HG03135 (cell line): ENCODE measurements around the gene RBMX2.

Source experiments
- ATAC-seq: cut with Tn5 transposase; IDR thresholded peaks from one replicate; pipeline ENCODE4 v1.9.1; 2021; ENCODE audit warnings: mild to moderate bottlenecking, moderate library complexity; ENCODE audit not compliant: unreplicated experiment

The RBMX2 gene

GRCh38 chrX:130444641-130445336 is 43.0 kb downstream of the RBMX2 start:
- ATAC-seq: no peak

- ATAC-seq: no peak
Measured at GRCh38 chrX:130446974-130447373, 45.2 kb downstream of the RBMX2 start.
